DOHH2 (cell line): ENCODE results near the gene CKM.

ENCODE experiments used
- CTCF ChIP-seq: fragments of 200-600 bp; sonication (generic); IDR thresholded peaks from one replicate; pipeline ENCODE4 v1.5.1; 2014; ENCODE audit warnings: antibody characterized with exemption, mild to moderate bottlenecking, low read depth, low read length; ENCODE audit not compliant: poor library complexity, severe bottlenecking
- EZH2phosphoT487 ChIP-seq: fragments of 200-600 bp; sonication (generic); IDR thresholded peaks from 2 replicates; pipeline ENCODE4 v1.6.1; 2017; ENCODE audit warnings: borderline replicate concordance, mild to moderate bottlenecking, antibody characterized with exemption, low read length, moderate library complexity, mixed read lengths

- no peak for TF ChIP-seq CTCF
- no peak for TF ChIP-seq EZH2phosphoT487
Observed at GRCh38 chr19:45298264-45298663, 24.4 kb downstream of the CKM start.
